HepG2 (cell line): ENCODE measurements around the gene FRMD3. TPM values are rescaled to one million over a fixed set of nuclear protein-coding genes. Genes with fewer than 3 reads are reported as not detected.

Experiments used
- ARID5B ChIP-seq: IDR thresholded peaks from 2 replicates; pipeline ENCODE4 v1.4.0; 2020; ENCODE audit warnings: mild to moderate bottlenecking, missing genetic modification reagents
- ASH2L ChIP-seq: fragments of 300-600, 200-600 bp; sonication (generic); IDR thresholded peaks from 2 replicates; pipeline ENCODE4 v1.7.0; 2017; ENCODE audit warnings: low read depth, mild to moderate bottlenecking, moderate library complexity, mixed read lengths, low read length; ENCODE audit not compliant: insufficient read length
- HCFC1 ChIP-seq: fragments of 150-350 bp; IDR thresholded peaks from 2 replicates; pipeline ENCODE4 v1.6.1; 2014; ENCODE audit warnings: low read depth, low read length
- HNF4G ChIP-seq, 2 experiments: sonication (generic) in 1 of 2; formaldehyde crosslinking in 1 of 2; IDR thresholded peaks; 2 replicates each; pipeline versions ENCODE4 v1.4.0 to v1.6.1; 2011 to 2020; ENCODE audit warnings: borderline replicate concordance in 2 of 2, low read depth in 2 of 2, mild to moderate bottlenecking in 2 of 2, low read length in 1 of 2, missing genetic modification reagents in 1 of 2, moderate library complexity in 1 of 2
- KDM5A ChIP-seq: fragments of 200-600 bp; sonication (generic); IDR thresholded peaks from 2 replicates; pipeline ENCODE4 v1.7.0; 2018; ENCODE audit warnings: antibody characterized with exemption, mild to moderate bottlenecking, low read length, borderline replicate concordance
- NFATC3 ChIP-seq: sonication (generic); formaldehyde crosslinking; IDR thresholded peaks from 2 replicates; pipeline ENCODE4 v1.5.1; 2020; ENCODE audit warnings: mild to moderate bottlenecking, missing genetic modification reagents
- NFKB2 ChIP-seq: sonication (generic); formaldehyde crosslinking; IDR thresholded peaks from 2 replicates; pipeline ENCODE4 v1.4.0; 2020; ENCODE audit warnings: missing genetic modification reagents, borderline replicate concordance
- NKX3-1 ChIP-seq: sonication (generic); formaldehyde crosslinking; IDR thresholded peaks from 2 replicates; pipeline ENCODE4 v1.5.0; 2020; ENCODE audit warnings: missing genetic modification reagents
- POLR2AphosphoS2 ChIP-seq: IDR thresholded peaks from 2 replicates; pipeline ENCODE4 v1.6.1; 2011; ENCODE audit warnings: low read depth, low read length, improper control_type of control experiment
- PRPF4 ChIP-seq: fragments of 200-400 bp; formaldehyde crosslinking; IDR thresholded peaks from 2 replicates; pipeline ENCODE4 v1.6.1; 2016; ENCODE audit warnings: low read length, low read depth; ENCODE audit not compliant: poor library complexity, severe bottlenecking
- TMF1 ChIP-seq: sonication (generic); formaldehyde crosslinking; IDR thresholded peaks from 2 replicates; pipeline ENCODE4 v1.8.1; 2022; ENCODE audit warnings: low read depth, missing genetic modification reagents
- ZNF263 ChIP-seq: sonication (generic); formaldehyde crosslinking; IDR thresholded peaks from 2 replicates; pipeline ENCODE4 v1.4.0; 2020; ENCODE audit warnings: missing genetic modification reagents
- ZNF460 ChIP-seq: sonication (generic); formaldehyde crosslinking; IDR thresholded peaks from 2 replicates; pipeline ENCODE4 v1.5.1; 2020; ENCODE audit warnings: missing genetic modification reagents, mild to moderate bottlenecking, borderline replicate concordance
- ZNF816 ChIP-seq: sonication (generic); formaldehyde crosslinking; IDR thresholded peaks from 2 replicates; pipeline ENCODE4 v1.8.0; 2022; ENCODE audit warnings: missing genetic modification reagents, mild to moderate bottlenecking, borderline replicate concordance
- ZSCAN9 ChIP-seq: IDR thresholded peaks from 2 replicates; pipeline ENCODE4 v1.6.1; 2016; ENCODE audit warnings: borderline replicate concordance
- polyA plus RNA-seq, 8 experiments: library from polyadenylated mRNA; depleted of rRNA in 3 of 8; stranded (reverse) in 7 of 8; unstranded in 1 of 8; fragments of >200 nt; fragmentation: Illumina TruSeq in 4 of 8; extraction: Trizol in 4 of 8; gene quantifications; 2 replicates each; pipeline versions ENCODE4 v1.2.1 to v1.2.3, GENCODE V29; 2011 to 2016; ENCODE audit warnings: low read depth in 4 of 8, missing spikeins in 1 of 8, mixed read lengths in 1 of 8; ENCODE audit not compliant: insufficient read depth in 1 of 8
- total RNA-seq, 5 experiments: library from RNA; depleted of rRNA; stranded (reverse); fragments of >200 nt; fragmentation: Illumina TruSeq; extraction: Trizol; gene quantifications; 2 replicates each; pipeline ENCODE4 v1.2.3, GENCODE V29; 2016; ENCODE audit warnings: low read depth in 1 of 5
- TF ChIP-seq, protein P1 (sequence below): sonication (generic); formaldehyde crosslinking; IDR thresholded peaks from 2 replicates; pipeline ENCODE4 v1.5.1; 2020; ENCODE audit warnings: missing genetic modification reagents, mild to moderate bottlenecking, borderline replicate concordance

The FRMD3 gene
- total and polyA plus RNA-seq, 2 of the 13 experiments (the other 11 are each of a cell fraction or from before 2014, with no cell fraction given), result 3.2 to 7.7 TPM

DNA sequence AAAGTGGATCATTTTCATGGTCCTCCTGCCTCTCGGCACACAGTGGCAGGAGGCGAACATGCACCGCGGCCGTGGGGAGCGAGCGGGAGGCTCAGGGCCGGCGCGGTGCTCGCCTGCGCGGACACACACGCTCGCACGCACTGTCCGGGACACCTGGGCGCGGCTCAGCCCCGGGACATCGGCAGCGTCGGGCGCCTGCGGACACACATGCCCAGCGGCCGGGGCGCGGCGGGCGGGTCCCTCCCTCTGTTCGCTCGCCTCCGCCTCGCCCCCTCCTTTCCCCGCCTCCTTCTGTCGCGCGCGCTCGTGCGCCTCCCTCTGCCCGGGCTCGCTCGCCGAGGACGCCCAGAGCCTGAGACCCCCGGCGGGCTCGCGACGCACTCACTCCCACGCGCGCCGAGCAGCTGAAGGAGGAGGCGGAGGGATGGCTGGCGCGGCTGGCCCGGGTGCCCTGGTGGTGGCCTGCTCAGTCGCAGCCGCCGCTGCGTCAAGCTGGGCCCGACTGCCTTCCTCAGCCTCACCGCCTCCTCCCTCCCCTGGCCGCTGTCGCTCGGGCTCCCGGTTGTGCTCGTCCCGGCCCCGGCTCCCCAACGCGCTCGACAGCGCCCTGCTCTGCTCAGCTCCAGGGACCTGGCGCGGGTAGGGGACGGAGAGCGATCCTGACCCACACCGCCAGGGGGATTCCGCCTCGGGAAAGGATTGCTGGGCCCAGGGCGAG lies at the start of gene FRMD3 (continued):
- TF ChIP-seq ARID5B (CRISPR knock-in tag) (peak; percentile 83), NFATC3 (CRISPR knock-in tag) (no peak), POLR2AphosphoS2 (no peak), ASH2L (no peak), PRPF4 (no peak), ZNF816 (CRISPR knock-in tag) (no peak; the same call in 1 of the 2 replicates), HCFC1 (no peak), ZNF263 (peak; percentile 68; the same call in 1 of the 2 replicates), KDM5A (no peak; the same call in 1 of the 2 replicates), ZNF460 (no peak; the same call in 1 of the 2 replicates), TMF1 (CRISPR knock-in tag) (peak; percentile 87), ZSCAN9 (peak; percentile 41; the same call in 1 of the 2 replicates), NFKB2 (no peak; the same call in 1 of the 2 replicates), HNF4G (IDR thresholded peaks at IDR 0.05; ENCODE audit: borderline replicate concordance, low read depth, low read length) (no peak), HNF4G (CRISPR knock-in tag; IDR thresholded peaks at IDR 0.05; ENCODE audit: borderline replicate concordance, low read depth) (0 out of 2 replicates have a peak, but pooled peaks have one; percentile 25), NKX3-1 (CRISPR knock-in tag) (no peak)
- TF ChIP-seq, protein P1, sequence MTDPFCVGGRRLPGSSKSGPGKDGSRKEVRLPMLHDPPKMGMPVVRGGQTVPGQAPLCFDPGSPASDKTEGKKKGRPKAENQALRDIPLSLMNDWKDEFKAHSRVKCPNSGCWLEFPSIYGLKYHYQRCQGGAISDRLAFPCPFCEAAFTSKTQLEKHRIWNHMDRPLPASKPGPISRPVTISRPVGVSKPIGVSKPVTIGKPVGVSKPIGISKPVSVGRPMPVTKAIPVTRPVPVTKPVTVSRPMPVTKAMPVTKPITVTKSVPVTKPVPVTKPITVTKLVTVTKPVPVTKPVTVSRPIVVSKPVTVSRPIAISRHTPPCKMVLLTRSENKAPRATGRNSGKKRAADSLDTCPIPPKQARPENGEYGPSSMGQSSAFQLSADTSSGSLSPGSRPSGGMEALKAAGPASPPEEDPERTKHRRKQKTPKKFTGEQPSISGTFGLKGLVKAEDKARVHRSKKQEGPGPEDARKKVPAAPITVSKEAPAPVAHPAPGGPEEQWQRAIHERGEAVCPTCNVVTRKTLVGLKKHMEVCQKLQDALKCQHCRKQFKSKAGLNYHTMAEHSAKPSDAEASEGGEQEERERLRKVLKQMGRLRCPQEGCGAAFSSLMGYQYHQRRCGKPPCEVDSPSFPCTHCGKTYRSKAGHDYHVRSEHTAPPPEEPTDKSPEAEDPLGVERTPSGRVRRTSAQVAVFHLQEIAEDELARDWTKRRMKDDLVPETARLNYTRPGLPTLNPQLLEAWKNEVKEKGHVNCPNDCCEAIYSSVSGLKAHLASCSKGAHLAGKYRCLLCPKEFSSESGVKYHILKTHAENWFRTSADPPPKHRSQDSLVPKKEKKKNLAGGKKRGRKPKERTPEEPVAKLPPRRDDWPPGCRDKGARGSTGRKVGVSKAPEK (CRISPR knock-in tag), result peak; percentile 99
